GM23338 (cell line): ENCODE measurements around the gene IQCK. TPM values are rescaled to one million over a fixed set of nuclear protein-coding genes. Genes with fewer than 3 reads are reported as not detected.

ENCODE experiments used
- ATAC-seq: fragments of 200-7000 bp; cut with Tn5 transposase; 3 replicates; pipeline ENCODE4 v1.9.1; 2020
- DNase-seq: peaks from one replicate; pipeline ENCODE4 v3.0.0-alpha.2; 2015; ENCODE audit warnings: low spot score
- H2AFZ ChIP-seq: fragments of 200-600 bp; sonication (generic); 2 replicates; pipeline ENCODE4 v1.8.0; 2016; ENCODE audit warnings: antibody characterized with exemption, mild to moderate bottlenecking, moderate library complexity
- H3F3A ChIP-seq: fragments of 200-600 bp; sonication (generic); replicated peaks from 2 replicates; pipeline ENCODE4 v1.8.0; 2017; ENCODE audit warnings: antibody characterized with exemption, mixed run types, low read depth
- H3K27ac ChIP-seq: fragments of 200-600 bp; sonication (generic); 2 replicates; pipeline ENCODE4 v1.6.1; 2016; ENCODE audit warnings: low read depth
- H3K27me3 ChIP-seq: fragments of 200-600 bp; sonication (generic); 2 replicates; pipeline ENCODE4 v1.8.0; 2016; ENCODE audit warnings: mild to moderate bottlenecking, mixed run types, moderate library complexity; ENCODE audit not compliant: insufficient read depth
- H3K36me3 ChIP-seq: fragments of 200-600 bp; sonication (generic); 2 replicates; pipeline ENCODE4 v1.8.0; 2016; ENCODE audit warnings: mild to moderate bottlenecking; ENCODE audit not compliant: insufficient read depth
- H3K4me1 ChIP-seq: fragments of 200-600 bp; sonication (generic); 2 replicates; pipeline ENCODE4 v1.8.0; 2016; ENCODE audit warnings: mild to moderate bottlenecking, moderate library complexity; ENCODE audit not compliant: insufficient read depth
- H3K4me2 ChIP-seq: fragments of 200-600 bp; sonication (generic); 2 replicates; pipeline ENCODE4 v1.7.1; 2017; ENCODE audit warnings: mixed run types
- H3K4me3 ChIP-seq: fragments of 200-600 bp; sonication (generic); 2 replicates; pipeline ENCODE4 v1.6.1; 2016; ENCODE audit warnings: mixed run types
- H3K79me2 ChIP-seq: fragments of 200-600 bp; sonication (generic); replicated peaks from 2 replicates; pipeline ENCODE4 v1.8.0; 2017; ENCODE audit warnings: mild to moderate bottlenecking; ENCODE audit not compliant: insufficient read depth
- H3K9me2 ChIP-seq: fragments of 200-600 bp; sonication (generic); 2 replicates; pipeline ENCODE4 v1.8.0; 2017; ENCODE audit not compliant: insufficient read depth
- H4K20me1 ChIP-seq: fragments of 200-600 bp; sonication (generic); replicated peaks from 2 replicates; pipeline ENCODE4 v1.8.0; 2017; ENCODE audit warnings: mild to moderate bottlenecking; ENCODE audit not compliant: insufficient read depth
- H3K27ac Mint-ChIP-seq: 2 replicates; pipeline ENCODE4 v1.8.0; 2020; ENCODE audit warnings: inconsistent platforms, mild to moderate bottlenecking, moderate library complexity, mixed read lengths
- H3K27me3 Mint-ChIP-seq: 3 replicates; pipeline ENCODE4 v1.8.0; 2022; ENCODE audit warnings: low read depth, mild to moderate bottlenecking, moderate library complexity, mixed read lengths, inconsistent platforms; ENCODE audit not compliant: insufficient read depth, poor library complexity
- H3K36me3 Mint-ChIP-seq: 3 replicates; pipeline ENCODE4 v1.8.0; 2021; ENCODE audit warnings: low read depth, mild to moderate bottlenecking, inconsistent platforms, moderate library complexity, mixed read lengths
- H3K4me1 Mint-ChIP-seq: 3 replicates; pipeline ENCODE4 v1.8.0; 2020; ENCODE audit warnings: mild to moderate bottlenecking, inconsistent platforms, mixed read lengths
- H3K4me3 Mint-ChIP-seq: 3 replicates; pipeline ENCODE4 v1.8.0; 2021; ENCODE audit warnings: moderate library complexity, mild to moderate bottlenecking, inconsistent platforms, mixed read lengths
- H3K9me3 Mint-ChIP-seq: 3 replicates; pipeline ENCODE4 v1.8.0; 2020; ENCODE audit warnings: moderate library complexity, mild to moderate bottlenecking, inconsistent platforms, mixed read lengths
- CREB1 ChIP-seq: fragments of 250-450 bp; sonication (Bioruptor Pico); IDR thresholded peaks from 2 replicates; pipeline ENCODE4 v1.5.0; 2020; ENCODE audit warnings: low read depth, mild to moderate bottlenecking, moderate library complexity
- CTCF ChIP-seq, 2 experiments: fragments of 200-600 bp in 1 of 2; sonication (generic) in 1 of 2; conservative IDR thresholded peaks; 2 replicates each; pipeline versions ENCODE4 v1.5.1 to v1.6.1; 2016 to 2017; ENCODE audit warnings: antibody characterized with exemption in 2 of 2, low read depth in 2 of 2, mild to moderate bottlenecking in 2 of 2, moderate library complexity in 1 of 2
- EZH2 ChIP-seq: fragments of 200-600 bp; sonication (generic); IDR thresholded peaks from one replicate; pipeline ENCODE4 v1.8.0; 2017; ENCODE audit warnings: antibody characterized with exemption, mild to moderate bottlenecking, low read depth; ENCODE audit not compliant: unreplicated experiment
- EZH2phosphoT487 ChIP-seq: fragments of 200-600 bp; sonication (generic); IDR thresholded peaks from one replicate; pipeline ENCODE4 v1.8.1; 2018; ENCODE audit warnings: antibody characterized with exemption; ENCODE audit not compliant: unreplicated experiment
- JUNB ChIP-seq: IDR thresholded peaks from one replicate; pipeline ENCODE4 v1.6.1; 2016; ENCODE audit warnings: antibody characterized with exemption; ENCODE audit not compliant: unreplicated experiment
- NANOG ChIP-seq: IDR thresholded peaks from 2 replicates; pipeline ENCODE4 v1.6.1; 2016; ENCODE audit warnings: antibody characterized with exemption, borderline replicate concordance
- POLR2AphosphoS5 ChIP-seq: IDR thresholded peaks from 2 replicates; pipeline ENCODE4 v1.6.1; 2016; ENCODE audit warnings: antibody characterized with exemption, low read depth
- REST ChIP-seq: IDR thresholded peaks from one replicate; pipeline ENCODE4 v1.6.1; 2018; ENCODE audit warnings: antibody characterized with exemption; ENCODE audit not compliant: unreplicated experiment
- STAT1 ChIP-seq: IDR thresholded peaks from one replicate; pipeline ENCODE4 v1.6.1; 2016; ENCODE audit warnings: antibody characterized with exemption; ENCODE audit not compliant: unreplicated experiment
- ZNF114 ChIP-seq: fragments of 250-450 bp; sonication (Bioruptor Pico); IDR thresholded peaks from 2 replicates; pipeline ENCODE4 v1.5.0; 2020; ENCODE audit warnings: mild to moderate bottlenecking, moderate library complexity
- ZNF331 ChIP-seq: fragments of 250-450 bp; sonication (Bioruptor Pico); IDR thresholded peaks from 2 replicates; pipeline ENCODE4 v1.5.0; 2020; ENCODE audit warnings: low read depth, mild to moderate bottlenecking, moderate library complexity
- polyA plus RNA-seq: library from polyadenylated mRNA; unstranded; fragments of >200 nt; fragmentation: Nextera tagmentation; extraction: Ambion mirVana; gene quantifications from 2 replicates; pipeline ENCODE4 v1.2.1, GENCODE V29; 2016
- total RNA-seq: library from RNA; depleted of rRNA; stranded (reverse); fragments of >200 nt; shearing (Covaris generic); gene quantifications from 2 replicates; pipeline ENCODE4 v1.2.3, GENCODE V29; 2014
- TF ChIP-seq, protein P1 (sequence below): fragments of 250-450 bp; sonication (Bioruptor Pico); IDR thresholded peaks from 2 replicates; pipeline ENCODE4 v1.5.0; 2020; ENCODE audit warnings: mild to moderate bottlenecking, moderate library complexity
- TF ChIP-seq, protein P2 (sequence below): IDR thresholded peaks from 2 replicates; pipeline ENCODE4 v1.6.1; 2016; ENCODE audit warnings: antibody characterized with exemption

IQCK gene
- total and polyA plus RNA-seq, 2 experiments from 2014 or later = 7.6 to 10.0 TPM

GRCh38 chr16:19760356-19761060 lies 42.4 kb downstream of the IQCK start:
- Histone ChIP-seq H4K20me1 (no peaks in the 10 kb centered on the region), H3K27me3 (no peaks in the 10 kb centered on the region), H3K27ac (peak overlapping the region; percentile 32; the same call in 1 of the 2 replicates), H3F3A (no peaks in the 10 kb centered on the region), H3K4me2 (no peak overlapping the region), H3K4me3 (no peak overlapping the region), H3K79me2 (no peaks in the 10 kb centered on the region), H2AFZ (no peak overlapping the region), H3K9me2 (peaks cover 2% of the 10 kb centered on the region; the same call in 1 of the 2 replicates), H3K4me1 (peaks cover 7% of the 10 kb centered on the region; the same call in 1 of the 2 replicates), H3K36me3 (no peaks in the 10 kb centered on the region)
- Mint-ChIP-seq H3K36me3 (no peaks in the 10 kb centered on the region), H3K4me3 (no peak overlapping the region), H3K27ac (no peak overlapping the region), H3K4me1 (peaks cover 3% of the 10 kb centered on the region; the same call in 1 of the 3 replicates), H3K9me3 (no peaks in the 10 kb centered on the region), H3K27me3 (no peaks in the 10 kb centered on the region)
- DNase-seq = no peak
- ATAC-seq = no peak
- TF ChIP-seq REST (no peak), JUNB (no peak), POLR2AphosphoS5 (no peak), ZNF331 (CRISPR knock-in tag) (no peak), STAT1 (no peak), EZH2 (no peak), EZH2phosphoT487 (no peak), CTCF (conservative IDR thresholded peaks at IDR 0.05; ENCODE audit: low read depth in 2 of 2) (no peak), CREB1 (CRISPR knock-in tag) (no peak), NANOG (no peak), ZNF114 (CRISPR knock-in tag) (no peak)
- TF ChIP-seq, protein P1, sequence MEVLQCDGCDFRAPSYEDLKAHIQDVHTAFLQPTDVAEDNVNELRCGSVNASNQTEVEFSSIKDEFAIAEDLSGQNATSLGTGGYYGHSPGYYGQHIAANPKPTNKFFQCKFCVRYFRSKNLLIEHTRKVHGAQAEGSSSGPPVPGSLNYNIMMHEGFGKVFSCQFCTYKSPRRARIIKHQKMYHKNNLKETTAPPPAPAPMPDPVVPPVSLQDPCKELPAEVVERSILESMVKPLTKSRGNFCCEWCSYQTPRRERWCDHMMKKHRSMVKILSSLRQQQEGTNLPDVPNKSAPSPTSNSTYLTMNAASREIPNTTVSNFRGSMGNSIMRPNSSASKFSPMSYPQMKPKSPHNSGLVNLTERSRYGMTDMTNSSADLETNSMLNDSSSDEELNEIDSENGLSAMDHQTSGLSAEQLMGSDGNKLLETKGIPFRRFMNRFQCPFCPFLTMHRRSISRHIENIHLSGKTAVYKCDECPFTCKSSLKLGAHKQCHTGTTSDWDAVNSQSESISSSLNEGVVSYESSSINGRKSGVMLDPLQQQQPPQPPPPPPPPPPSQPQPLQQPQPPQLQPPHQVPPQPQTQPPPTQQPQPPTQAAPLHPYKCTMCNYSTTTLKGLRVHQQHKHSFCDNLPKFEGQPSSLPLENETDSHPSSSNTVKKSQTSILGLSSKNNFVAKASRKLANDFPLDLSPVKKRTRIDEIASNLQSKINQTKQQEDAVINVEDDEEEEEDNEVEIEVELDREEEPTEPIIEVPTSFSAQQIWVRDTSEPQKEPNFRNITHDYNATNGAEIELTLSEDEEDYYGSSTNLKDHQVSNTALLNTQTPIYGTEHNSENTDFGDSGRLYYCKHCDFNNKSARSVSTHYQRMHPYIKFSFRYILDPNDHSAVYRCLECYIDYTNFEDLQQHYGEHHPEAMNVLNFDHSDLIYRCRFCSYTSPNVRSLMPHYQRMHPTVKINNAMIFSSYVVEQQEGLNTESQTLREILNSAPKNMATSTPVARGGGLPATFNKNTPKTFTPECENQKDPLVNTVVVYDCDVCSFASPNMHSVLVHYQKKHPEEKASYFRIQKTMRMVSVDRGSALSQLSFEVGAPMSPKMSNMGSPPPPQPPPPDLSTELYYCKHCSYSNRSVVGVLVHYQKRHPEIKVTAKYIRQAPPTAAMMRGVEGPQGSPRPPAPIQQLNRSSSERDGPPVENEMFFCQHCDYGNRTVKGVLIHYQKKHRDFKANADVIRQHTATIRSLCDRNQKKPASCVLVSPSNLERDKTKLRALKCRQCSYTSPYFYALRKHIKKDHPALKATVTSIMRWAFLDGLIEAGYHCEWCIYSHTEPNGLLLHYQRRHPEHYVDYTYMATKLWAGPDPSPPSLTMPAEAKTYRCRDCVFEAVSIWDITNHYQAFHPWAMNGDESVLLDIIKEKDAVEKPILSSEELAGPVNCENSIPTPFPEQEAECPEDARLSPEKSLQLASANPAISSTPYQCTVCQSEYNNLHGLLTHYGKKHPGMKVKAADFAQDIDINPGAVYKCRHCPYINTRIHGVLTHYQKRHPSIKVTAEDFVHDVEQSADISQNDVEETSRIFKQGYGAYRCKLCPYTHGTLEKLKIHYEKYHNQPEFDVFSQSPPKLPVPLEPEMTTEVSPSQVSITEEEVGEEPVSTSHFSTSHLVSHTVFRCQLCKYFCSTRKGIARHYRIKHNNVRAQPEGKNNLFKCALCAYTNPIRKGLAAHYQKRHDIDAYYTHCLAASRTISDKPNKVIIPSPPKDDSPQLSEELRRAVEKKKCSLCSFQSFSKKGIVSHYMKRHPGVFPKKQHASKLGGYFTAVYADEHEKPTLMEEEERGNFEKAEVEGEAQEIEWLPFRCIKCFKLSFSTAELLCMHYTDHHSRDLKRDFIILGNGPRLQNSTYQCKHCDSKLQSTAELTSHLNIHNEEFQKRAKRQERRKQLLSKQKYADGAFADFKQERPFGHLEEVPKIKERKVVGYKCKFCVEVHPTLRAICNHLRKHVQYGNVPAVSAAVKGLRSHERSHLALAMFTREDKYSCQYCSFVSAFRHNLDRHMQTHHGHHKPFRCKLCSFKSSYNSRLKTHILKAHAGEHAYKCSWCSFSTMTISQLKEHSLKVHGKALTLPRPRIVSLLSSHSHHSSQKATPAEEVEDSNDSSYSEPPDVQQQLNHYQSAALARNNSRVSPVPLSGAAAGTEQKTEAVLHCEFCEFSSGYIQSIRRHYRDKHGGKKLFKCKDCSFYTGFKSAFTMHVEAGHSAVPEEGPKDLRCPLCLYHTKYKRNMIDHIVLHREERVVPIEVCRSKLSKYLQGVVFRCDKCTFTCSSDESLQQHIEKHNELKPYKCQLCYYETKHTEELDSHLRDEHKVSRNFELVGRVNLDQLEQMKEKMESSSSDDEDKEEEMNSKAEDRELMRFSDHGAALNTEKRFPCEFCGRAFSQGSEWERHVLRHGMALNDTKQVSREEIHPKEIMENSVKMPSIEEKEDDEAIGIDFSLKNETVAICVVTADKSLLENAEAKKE (CRISPR knock-in tag) = no peak
- TF ChIP-seq, protein P2, sequence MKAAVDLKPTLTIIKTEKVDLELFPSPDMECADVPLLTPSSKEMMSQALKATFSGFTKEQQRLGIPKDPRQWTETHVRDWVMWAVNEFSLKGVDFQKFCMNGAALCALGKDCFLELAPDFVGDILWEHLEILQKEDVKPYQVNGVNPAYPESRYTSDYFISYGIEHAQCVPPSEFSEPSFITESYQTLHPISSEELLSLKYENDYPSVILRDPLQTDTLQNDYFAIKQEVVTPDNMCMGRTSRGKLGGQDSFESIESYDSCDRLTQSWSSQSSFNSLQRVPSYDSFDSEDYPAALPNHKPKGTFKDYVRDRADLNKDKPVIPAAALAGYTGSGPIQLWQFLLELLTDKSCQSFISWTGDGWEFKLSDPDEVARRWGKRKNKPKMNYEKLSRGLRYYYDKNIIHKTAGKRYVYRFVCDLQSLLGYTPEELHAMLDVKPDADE = no peak
